ENCODE data around the gene NR2C2.

NR2C2 gene

GRCh38 chr3:15064299-15064834 lies 117.0 kb downstream of the NR2C2 start:
- peak overlapping the region; percentile 92 for H3K9ac ChIP-seq
- H3K36me3 ChIP-seq (ENCODE audit: insufficient read depth), result no peaks in the 10 kb centered on the region
- no peaks in the 10 kb centered on the region for H4K20me1 ChIP-seq (ENCODE audit: insufficient read depth)
- no peaks in the 10 kb centered on the region for H3K27me3 ChIP-seq (ENCODE audit: insufficient read depth, low read depth)
- H3K4me2 ChIP-seq, result peak overlapping the region; percentile 61; the same call in 1 of the 2 replicates
- peaks cover 5% of the 10 kb centered on the region for H3K4me1 ChIP-seq (ENCODE audit: low read depth, poor library complexity, severe bottlenecking)
- H2AFZ ChIP-seq (ENCODE audit: low read depth), result peak overlapping the region; percentile 61
- H3K4me3 ChIP-seq (IDR thresholded peaks at IDR 0.05; ENCODE audit: insufficient read depth, low read depth, low read length), result peak overlapping the region; percentile 1
- H3K27ac ChIP-seq, result peak overlapping the region; percentile 64
- TF ChIP-seq, protein P1, sequence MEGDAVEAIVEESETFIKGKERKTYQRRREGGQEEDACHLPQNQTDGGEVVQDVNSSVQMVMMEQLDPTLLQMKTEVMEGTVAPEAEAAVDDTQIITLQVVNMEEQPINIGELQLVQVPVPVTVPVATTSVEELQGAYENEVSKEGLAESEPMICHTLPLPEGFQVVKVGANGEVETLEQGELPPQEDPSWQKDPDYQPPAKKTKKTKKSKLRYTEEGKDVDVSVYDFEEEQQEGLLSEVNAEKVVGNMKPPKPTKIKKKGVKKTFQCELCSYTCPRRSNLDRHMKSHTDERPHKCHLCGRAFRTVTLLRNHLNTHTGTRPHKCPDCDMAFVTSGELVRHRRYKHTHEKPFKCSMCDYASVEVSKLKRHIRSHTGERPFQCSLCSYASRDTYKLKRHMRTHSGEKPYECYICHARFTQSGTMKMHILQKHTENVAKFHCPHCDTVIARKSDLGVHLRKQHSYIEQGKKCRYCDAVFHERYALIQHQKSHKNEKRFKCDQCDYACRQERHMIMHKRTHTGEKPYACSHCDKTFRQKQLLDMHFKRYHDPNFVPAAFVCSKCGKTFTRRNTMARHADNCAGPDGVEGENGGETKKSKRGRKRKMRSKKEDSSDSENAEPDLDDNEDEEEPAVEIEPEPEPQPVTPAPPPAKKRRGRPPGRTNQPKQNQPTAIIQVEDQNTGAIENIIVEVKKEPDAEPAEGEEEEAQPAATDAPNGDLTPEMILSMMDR (conservative IDR thresholded peaks at IDR 0.05; ENCODE audit: low read depth, low read length), result no peak
- peaks cover 31% of the 10 kb centered on the region for H3K79me2 ChIP-seq (ENCODE audit: insufficient read depth, low read depth)

GRCh38 chr3:15064835-15065549 lies 117.6 kb downstream of the NR2C2 start, which contains the start of gene MRPS25:
TSS of gene MRPS25 (minus strand) at chr3:15065315. CDS start at chr3:15065194, 121 bp downstream.
- Histone ChIP-seq H3K9ac (peak within 1 kb of the TSS; percentile 92), H3K36me3 (ENCODE audit: insufficient read depth) (no peaks in the 10 kb centered on the region), H2AFZ (ENCODE audit: low read depth) (peak within 1 kb of the TSS; percentile 66), H3K4me1 (ENCODE audit: low read depth, poor library complexity, severe bottlenecking) (peaks cover 5% of the 10 kb centered on the region), H4K20me1 (ENCODE audit: insufficient read depth) (no peaks in the 10 kb centered on the region), H3K4me2 (peak within 1 kb of the TSS; percentile 61), H3K27me3 (ENCODE audit: insufficient read depth, low read depth) (no peaks in the 10 kb centered on the region), H3K79me2 (ENCODE audit: insufficient read depth, low read depth) (peaks cover 25% of the 10 kb centered on the region), H3K4me3 (IDR thresholded peaks at IDR 0.05; ENCODE audit: insufficient read depth, low read depth, low read length) (peak within 1 kb of the TSS; percentile 1), H3K27ac (peak within 1 kb of the TSS; percentile 64)
- TF ChIP-seq, protein P1 (conservative IDR thresholded peaks at IDR 0.05; ENCODE audit: low read depth, low read length), result no peak

- H3K79me2 ChIP-seq (ENCODE audit: insufficient read depth, low read depth), result peaks cover 21% of the 10 kb centered on the region
- H3K4me1 ChIP-seq (ENCODE audit: low read depth, poor library complexity, severe bottlenecking), result peaks cover 5% of the 10 kb centered on the region
- no peak overlapping the region for H3K4me3 ChIP-seq (IDR thresholded peaks at IDR 0.05; ENCODE audit: insufficient read depth, low read depth, low read length)
- no peaks in the 10 kb centered on the region for H3K36me3 ChIP-seq (ENCODE audit: insufficient read depth)
- TF ChIP-seq, protein P1 (conservative IDR thresholded peaks at IDR 0.05; ENCODE audit: low read depth, low read length), result no peak
- no peaks in the 10 kb centered on the region for H4K20me1 ChIP-seq (ENCODE audit: insufficient read depth)
- no peak overlapping the region for H3K27ac ChIP-seq
- peak overlapping the region; percentile 31 for H3K4me2 ChIP-seq
- H2AFZ ChIP-seq (ENCODE audit: low read depth), result peak overlapping the region; percentile 66; the same call in 1 of the 2 replicates
- H3K9ac ChIP-seq, result peak overlapping the region; percentile 92; the same call in 1 of the 2 replicates
- no peaks in the 10 kb centered on the region for H3K27me3 ChIP-seq (ENCODE audit: insufficient read depth, low read depth)
These were observed 118.2 kb downstream of the NR2C2 start for GRCh38 chr3:15065550-15066007.

- TF ChIP-seq, protein P1 (conservative IDR thresholded peaks at IDR 0.05; ENCODE audit: low read depth, low read length), result no peak
- Histone ChIP-seq H3K27ac (no peak overlapping the region), H3K4me2 (no peak overlapping the region), H3K4me1 (ENCODE audit: low read depth, poor library complexity, severe bottlenecking) (peaks cover 5% of the 10 kb centered on the region), H3K36me3 (ENCODE audit: insufficient read depth) (no peaks in the 10 kb centered on the region), H3K27me3 (ENCODE audit: insufficient read depth, low read depth) (no peaks in the 10 kb centered on the region), H2AFZ (ENCODE audit: low read depth) (no peak overlapping the region), H3K4me3 (IDR thresholded peaks at IDR 0.05; ENCODE audit: insufficient read depth, low read depth, low read length) (no peak overlapping the region), H3K9ac (no peak overlapping the region), H4K20me1 (ENCODE audit: insufficient read depth) (no peaks in the 10 kb centered on the region), H3K79me2 (ENCODE audit: insufficient read depth, low read depth) (peaks cover 21% of the 10 kb centered on the region)
These were observed 119.1 kb downstream of the NR2C2 start for GRCh38 chr3:15066467-15066866.
